SHP77 (cell line): ENCODE measurements around the gene XRCC4.
"Not testable (repeated sequence)": the region's sequence is repeated elsewhere in the genome, so short reads cannot be mapped to it uniquely, and the experiment has no call there.

Source experiments
- DNase-seq, 2 experiments: peaks; one replicate each; lab custom pipeline; 2025; lab: John Stamatoyannopoulos, UW

The XRCC4 gene

GRCh38 chr5:83348281-83348780 lies 271.0 kb downstream of the XRCC4 start:
- no peak for DNase-seq

- no peak for DNase-seq
These were observed 275.9 kb downstream of the XRCC4 start for GRCh38 chr5:83353231-83353630.

GRCh38 chr5:83353774-83354173 lies 276.4 kb downstream of the XRCC4 start:
- DNase-seq: no peak

- no peak for DNase-seq
These were observed 277.6 kb downstream of the XRCC4 start for GRCh38 chr5:83354958-83355357.

- DNase-seq: not testable (repeated sequence)
These were observed 278.2 kb downstream of the XRCC4 start for GRCh38 chr5:83355482-83356014.

GRCh38 chr5:83357621-83358231 lies 280.4 kb downstream of the XRCC4 start:
- no peak for DNase-seq

- DNase-seq: no peak
These were observed 283.2 kb downstream of the XRCC4 start for GRCh38 chr5:83360573-83360972.

GRCh38 chr5:83362526-83362925 lies 285.2 kb downstream of the XRCC4 start:
- no peak for DNase-seq

GRCh38 chr5:83363111-83363885 lies 286.0 kb downstream of the XRCC4 start:
- DNase-seq: no peak

GRCh38 chr5:83363886-83364275 lies 286.5 kb downstream of the XRCC4 start:
- DNase-seq: no peak

GRCh38 chr5:83364312-83365299 lies 287.3 kb downstream of the XRCC4 start:
- DNase-seq: no peak

- DNase-seq: no peak
These were observed 291.0 kb downstream of the XRCC4 start for GRCh38 chr5:83368319-83368718.

GRCh38 chr5:83368835-83369234 lies 291.5 kb downstream of the XRCC4 start:
- no peak for DNase-seq

GRCh38 chr5:83370957-83371356 lies 293.6 kb downstream of the XRCC4 start:
- no peak for DNase-seq

- DNase-seq: no peak
These were observed 294.4 kb downstream of the XRCC4 start for GRCh38 chr5:83371726-83372125.

GRCh38 chr5:83374547-83374946 lies 297.2 kb downstream of the XRCC4 start:
- DNase-seq: no peak

GRCh38 chr5:83375049-83375745 lies 297.9 kb downstream of the XRCC4 start:
- no peak for DNase-seq

GRCh38 chr5:83376461-83376860 lies 299.1 kb downstream of the XRCC4 start:
- DNase-seq: no peak

- DNase-seq: no peak
These were observed 300.0 kb downstream of the XRCC4 start for GRCh38 chr5:83377131-83377865.

- no peak for DNase-seq
These were observed 301.4 kb downstream of the XRCC4 start for GRCh38 chr5:83378624-83379289.
